SIG-M5 treated with dmso at 0.1 percent for 504 hours (cell line): ENCODE results near the gene NOXO1.
"Not testable (repeated sequence)": the region's sequence is repeated elsewhere in the genome, so short reads cannot be mapped to it uniquely, and the experiment has no call there.

Experiments
- DNase-seq: peaks from one replicate; lab custom pipeline; 2025; ENCODE audit not compliant: unreplicated experiment; lab: John Stamatoyannopoulos, UW

The NOXO1 gene

DNA sequence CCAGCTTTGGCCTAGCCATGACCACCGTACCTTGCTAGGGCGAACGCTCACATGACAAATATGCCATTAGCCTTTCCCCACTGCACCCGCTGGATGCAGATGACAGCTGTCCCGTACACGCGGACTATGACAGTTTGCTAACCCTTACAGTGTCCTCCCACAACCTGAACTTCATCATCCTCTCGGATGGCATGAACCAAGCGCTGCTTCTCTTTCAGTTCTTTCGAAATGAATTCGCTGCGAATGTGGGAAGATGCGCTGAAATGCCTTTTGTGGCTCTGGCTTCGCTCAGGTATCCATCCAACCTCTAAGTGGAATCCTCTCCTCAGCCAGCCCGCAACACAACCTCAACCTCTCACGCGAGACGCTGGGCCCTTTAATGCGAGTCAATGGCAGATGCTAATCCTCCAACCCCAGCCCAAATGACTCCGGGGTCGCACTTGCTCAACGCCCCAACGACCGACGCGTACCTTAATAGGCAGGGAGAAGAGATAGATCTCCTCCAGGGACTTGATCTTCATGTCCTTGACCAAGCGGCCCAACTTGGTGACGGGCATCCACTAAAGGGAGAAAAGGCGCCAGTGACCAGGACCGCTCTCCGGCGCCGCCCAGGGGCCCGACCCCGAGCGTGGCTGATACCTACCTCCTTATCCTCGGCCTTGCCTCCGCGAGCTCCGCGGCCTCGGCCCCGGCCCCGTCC, 17.3 kb downstream of the NOXO1 start:
- DNase-seq = no peak

DNA sequence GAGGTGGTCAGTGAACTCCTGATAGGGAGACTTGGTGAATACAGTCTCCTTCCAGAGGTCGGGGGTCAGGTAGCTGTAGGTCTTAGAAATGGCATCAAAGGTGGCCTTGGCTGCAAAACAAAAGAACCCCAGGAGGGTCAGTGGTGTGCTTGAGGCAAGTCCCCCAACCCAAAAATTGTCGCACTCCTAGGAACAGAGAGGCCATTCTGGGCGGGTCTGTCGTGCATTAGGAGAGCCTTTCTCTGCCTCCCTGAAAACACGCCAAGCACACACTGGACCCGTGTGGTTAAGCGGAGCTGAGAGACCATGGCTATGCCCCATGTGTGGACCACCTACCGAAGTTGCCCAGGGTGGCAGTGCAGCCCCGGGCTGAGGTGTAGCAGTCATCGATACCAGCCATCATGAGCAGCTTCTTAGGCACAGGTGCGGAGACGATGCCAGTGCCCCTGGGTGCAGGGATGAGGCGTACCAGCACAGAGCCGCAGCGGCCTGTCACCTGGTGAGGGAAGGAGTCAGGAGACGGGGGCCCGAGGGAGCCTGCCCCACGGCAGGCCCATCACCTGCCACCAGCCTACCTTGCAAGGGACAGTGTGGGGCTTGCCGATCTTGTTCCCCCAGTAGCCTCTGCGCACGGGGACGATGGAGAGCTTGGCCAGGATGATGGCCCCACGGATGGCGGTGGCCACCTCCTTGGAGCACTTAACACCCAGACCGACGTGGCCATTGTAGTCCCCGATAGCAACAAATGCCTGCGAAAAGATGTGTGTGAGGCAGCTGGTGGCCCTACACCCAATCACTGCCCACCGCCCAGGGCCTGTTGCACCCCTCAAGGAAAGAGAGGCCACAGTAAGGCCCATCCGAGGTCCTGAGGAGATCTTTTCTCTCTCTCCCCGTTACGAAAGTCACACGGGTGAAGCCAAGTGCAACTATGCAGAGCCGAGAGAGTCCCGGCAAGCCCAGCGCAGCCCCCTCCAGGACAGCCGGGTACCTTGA, 18.8 kb downstream of the NOXO1 start:
- DNase-seq = not testable (repeated sequence)

GRCh38 chr16:1961651-1962067, 19.6 kb downstream of the NOXO1 start:
- peak; percentile 63 for DNase-seq

DNA sequence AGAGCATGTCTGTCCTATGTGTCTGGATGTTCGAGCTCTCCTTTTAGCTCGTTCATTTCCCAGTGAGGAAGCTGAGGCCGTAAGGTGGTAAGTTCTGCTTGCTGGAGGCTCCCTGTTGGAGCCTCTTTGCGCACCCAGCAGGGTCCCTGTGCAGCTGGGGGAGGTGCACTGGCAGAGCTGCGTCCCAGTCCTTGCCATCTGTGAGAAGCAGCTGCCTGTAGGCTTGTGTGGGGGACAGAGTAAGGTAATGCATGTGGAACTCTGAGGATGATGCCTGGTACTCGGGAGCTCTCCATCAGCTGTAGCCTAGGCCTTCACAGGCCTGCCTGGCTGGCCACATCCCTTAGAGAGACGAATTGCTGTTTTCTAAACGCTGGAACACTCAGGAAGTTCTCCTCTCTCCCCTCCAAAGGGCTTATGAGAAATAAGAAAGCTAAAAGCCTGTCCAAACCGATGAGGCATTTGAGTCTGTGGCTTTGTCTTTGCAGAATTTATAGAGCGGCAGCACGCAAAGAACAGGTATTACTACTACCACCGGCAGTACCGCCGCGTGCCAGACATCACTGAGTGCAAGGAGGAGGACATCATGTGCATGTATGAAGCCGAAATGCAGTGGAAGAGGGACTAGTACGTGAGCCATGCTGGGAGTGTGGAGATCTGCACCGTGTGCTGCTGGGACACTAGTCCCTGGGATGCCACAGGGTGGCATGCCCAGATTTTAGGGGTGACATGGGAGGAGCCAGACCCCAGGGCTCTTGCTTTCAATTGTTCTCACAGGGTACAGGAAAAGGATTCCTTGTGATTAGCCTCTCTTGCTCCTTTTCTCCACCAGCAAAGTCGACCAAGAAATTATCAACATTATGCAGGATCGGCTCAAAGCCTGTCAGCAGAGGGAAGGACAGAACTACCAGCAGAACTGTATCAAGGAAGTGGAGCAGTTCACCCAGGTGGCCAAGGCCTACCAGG, 20.3 kb downstream of the NOXO1 start:
- DNase-seq = peak; percentile 77

GRCh38 chr16:1959269-1960039, 21.8 kb downstream of the NOXO1 start, which contains the start of gene NDUFB10:
NDUFB10 (plus strand) TSS chr16:1959538; CDS start chr16:1959625, 87 bp downstream.
- peak; percentile 78 for DNase-seq

- DNase-seq = no peak
Measured at GRCh38 chr16:1958715-1959268, 22.5 kb downstream of the NOXO1 start.

DNA sequence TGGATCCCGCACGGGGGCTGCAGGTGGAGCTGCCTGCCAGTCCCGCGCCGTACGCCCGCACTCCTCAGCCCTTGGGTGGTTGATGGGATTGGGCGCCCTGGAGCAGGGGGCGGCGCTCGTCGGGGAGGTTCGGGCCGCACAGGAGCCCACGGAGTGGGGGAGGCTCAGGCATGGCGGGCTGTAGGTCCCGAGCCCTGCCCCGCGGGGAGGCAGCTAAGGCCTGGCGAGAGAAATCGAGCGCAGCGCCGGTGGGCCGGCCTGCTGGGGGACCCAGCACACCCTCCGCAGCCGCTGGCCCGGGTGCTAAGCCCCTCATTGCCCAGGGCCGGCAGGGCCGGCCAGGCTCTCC, 23.2 kb downstream of the NOXO1 start:
- not testable (repeated sequence) for DNase-seq

- not testable (repeated sequence) for DNase-seq
Measured at GRCh38 chr16:1957434-1958142, 23.7 kb downstream of the NOXO1 start.

GRCh38 chr16:1953734-1954133, 27.5 kb downstream of the NOXO1 start:
- no peak for DNase-seq

DNA sequence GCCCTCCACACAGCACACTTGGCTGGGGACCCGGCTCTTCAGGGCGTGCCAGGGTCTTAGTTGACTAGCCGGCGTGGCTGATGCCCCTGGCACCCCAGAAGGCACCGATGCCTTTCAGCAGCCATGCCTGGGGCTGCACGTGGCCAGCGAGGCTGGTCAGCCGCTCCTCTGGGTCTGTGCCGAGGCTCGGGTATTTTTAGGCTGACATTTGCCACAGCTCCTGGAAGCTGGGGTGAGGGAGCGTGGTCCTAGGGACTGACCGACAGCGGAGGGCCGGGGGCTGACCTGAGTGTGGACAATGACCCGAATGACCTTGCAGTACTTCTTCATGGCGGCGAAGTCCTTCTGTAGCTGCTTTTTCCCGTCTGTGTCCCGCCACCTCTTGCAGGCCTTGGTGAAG, 30.7 kb downstream of the NOXO1 start:
- no peak for DNase-seq

DNA sequence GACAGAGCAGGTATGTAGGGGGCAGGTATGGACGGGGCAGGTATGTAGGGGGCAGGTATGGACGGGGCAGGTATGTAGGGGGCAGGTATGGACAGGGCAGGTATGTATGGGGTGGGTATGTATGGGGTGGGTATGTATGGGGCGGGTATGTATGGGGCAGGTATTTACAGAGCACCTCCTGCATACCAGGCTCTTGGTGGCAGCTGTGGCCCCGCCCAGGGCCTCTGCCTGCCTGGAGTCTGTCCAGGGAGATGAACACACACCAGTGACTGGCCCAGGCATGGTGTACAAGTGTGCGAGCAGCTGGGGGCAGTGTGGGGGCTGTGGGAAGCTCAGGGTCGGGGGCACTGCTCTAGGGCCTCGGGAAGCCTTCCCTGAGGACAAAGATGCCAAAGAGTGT, 31.2 kb downstream of the NOXO1 start:
- DNase-seq = no peak

GRCh38 chr16:1949507-1949906, 31.8 kb downstream of the NOXO1 start:
- no peak for DNase-seq

DNA sequence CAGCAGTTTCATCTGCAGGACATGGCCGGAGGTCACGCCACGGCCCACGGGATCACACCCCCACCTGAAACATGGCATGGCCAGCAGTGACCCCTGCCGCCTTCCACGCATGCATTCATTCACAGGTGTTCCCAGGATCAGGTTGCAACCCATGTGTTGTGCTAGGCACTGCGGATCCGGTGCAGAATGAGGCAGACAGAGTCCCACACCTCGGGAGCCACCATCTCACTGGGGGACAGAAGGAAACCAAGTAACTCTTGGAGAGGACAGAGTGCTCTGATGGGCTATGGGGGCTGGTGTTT, 33.9 kb downstream of the NOXO1 start:
- DNase-seq = no peak

GRCh38 chr16:1946495-1947368, 34.5 kb downstream of the NOXO1 start:
- DNase-seq = no peak

DNA sequence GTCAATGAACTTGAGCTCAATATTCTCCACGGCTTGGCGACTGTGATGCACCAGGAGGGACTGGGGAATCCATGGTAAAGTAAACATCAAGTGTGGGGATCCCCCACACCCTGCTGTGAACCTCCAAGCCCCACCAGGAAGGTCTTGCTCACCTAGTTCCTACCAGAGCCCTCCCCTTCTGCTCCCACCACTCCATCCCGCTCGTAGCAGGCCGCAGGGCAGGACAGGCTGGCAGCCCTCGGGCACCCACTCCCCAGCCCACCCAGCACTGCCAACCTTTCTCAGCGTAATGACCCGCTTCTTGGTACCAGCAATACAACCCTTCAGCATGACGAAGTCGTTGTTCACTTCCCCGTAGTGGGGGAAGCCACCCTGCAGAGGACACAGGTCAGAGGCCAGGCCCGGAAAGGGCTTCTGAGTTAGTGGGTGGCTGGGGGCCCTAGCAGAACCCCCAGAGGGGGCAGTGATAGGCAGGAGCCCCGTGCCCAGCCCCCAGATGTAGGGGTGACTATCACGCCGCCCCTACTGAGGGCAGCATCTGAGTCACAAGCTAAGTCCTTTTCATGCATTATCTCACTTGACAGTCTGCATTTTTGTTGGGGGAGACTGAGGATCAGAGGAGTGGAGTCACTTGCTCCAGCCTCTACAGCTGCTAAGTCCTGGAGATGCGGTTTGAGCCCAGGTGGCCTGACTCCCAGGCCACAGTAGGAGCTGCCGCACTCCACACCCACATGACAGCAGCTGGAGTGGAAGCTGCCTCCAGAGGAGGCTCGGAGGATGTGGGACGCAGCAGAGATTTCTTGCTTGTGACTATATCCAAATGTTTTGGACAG, 35.5 kb downstream of the NOXO1 start:
- DNase-seq = no peak

DNA sequence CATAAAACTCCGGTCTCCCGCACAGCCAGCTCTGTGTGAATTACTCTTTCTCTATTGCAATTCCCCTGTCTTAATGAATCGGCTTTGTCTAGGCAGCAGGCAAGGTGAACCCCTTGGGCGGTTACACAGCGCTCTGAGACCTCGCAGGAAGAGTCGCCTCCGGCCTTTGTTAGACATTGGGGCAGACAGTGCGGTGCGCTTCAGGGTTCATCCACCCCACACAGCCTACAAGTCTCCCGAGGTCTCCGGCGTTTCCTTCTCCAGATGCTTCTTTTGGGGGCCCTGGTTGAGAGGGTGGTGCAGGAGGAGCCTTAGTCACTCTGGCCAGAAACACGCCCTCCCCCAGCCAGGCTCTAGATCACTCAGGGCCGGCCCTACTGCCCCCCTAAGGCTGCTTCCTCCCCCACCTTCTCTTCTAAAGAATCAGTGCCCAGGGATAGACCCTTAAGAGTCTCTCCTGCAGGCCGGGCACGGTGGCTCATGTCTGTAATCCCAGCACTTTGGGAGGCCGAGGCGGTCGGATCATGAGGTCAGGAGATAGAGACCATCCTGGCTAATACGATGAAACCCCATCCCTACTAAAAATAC, 36.6 kb downstream of the NOXO1 start:
- no peak for DNase-seq
